HCEC 1CT (cell line): ENCODE results near the gene PLCH2.
A peak's percentile ranks its signal among the peaks of the same experiment; 100 is the strongest.

Experiments
- DNase-seq: peaks from one replicate; pipeline ENCODE4 v3.0.0-alpha.2; 2017

PLCH2 gene

DNA sequence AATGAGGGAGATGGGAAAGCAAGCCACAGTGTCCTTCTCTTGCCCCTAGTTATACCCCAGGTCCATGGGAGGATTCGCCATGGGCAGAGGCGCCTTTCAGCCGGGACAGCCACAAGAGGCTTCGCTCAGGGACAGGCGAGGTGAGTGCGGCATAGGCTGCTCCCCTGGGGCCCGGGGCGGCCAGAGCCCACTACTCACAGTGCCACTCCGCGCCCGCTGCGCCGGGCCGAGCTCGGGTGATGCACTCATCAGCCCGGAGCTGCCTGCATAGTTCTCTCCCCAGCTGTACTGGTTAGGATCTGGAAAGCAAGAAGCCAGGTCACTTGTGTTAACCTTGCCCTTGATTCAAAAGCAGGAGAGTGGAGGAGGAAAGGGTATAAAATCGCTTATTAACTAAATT, 41.9 kb downstream of the PLCH2 start:
- no peak for DNase-seq

DNA sequence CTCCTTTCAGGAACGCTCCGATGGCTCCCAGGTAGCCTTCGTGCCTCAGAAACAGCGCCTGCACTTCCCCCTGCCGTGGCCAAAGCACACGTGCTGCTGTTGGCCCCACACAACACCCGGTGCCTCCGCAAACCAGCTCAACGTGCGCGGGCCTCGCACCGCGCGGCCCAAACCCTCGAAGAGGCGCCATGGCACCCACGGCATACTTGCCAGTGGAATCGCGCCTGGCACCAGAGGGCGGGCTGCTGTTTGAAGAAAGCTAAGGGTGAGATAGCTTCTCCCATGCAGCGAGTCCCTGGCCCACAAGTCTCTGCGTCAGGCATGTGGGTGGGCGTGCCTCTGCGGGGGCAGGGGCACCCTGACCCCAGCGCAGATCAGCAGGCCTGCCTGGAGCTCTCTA, 42.4 kb downstream of the PLCH2 start:
- DNase-seq: no peak

GRCh38 chr1:2519029-2519685, 43.1 kb downstream of the PLCH2 start:
- no peak for DNase-seq

GRCh38 chr1:2519729-2520128, 43.6 kb downstream of the PLCH2 start:
- DNase-seq: no peak

DNA sequence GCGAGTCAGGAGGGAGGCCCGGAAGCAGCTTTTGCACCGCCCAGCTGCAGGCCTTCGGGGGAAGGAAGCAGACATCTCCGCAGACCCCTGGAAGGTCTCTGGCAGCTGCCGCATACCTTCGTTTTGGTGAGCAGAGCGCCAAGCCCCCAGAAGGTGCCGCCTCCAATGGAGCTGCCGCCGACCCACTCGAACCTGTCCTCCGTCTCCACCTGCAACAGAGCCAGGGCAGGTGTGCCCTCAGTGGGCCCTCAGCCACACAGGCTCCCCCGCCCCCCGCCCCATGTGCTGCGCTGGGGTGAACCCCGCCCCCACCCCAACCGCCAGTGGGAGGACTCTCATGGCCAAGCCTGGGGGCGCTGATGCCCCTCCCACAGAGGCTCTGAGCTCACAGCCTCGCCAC, 44.1 kb downstream of the PLCH2 start:
- DNase-seq: no peak

DNA sequence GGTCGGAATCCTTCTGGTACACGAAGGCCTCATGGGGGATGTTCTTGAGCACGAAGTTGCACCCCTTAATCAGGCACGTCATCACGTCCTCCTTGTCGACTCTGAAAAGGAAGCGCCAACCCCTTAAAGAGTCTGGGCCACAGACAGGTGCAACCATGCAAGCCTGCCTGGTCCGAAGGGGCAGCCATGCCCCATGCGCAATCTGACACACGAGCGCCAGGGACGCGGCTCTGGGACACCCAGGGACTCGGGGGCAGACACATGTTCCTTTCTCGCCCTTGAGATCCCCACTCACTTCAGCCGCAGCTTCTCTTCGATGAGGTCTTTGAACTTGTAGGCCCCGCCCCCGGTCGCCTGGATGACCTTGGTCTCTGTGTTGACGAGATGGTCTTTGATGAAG, 44.7 kb downstream of the PLCH2 start:
- no peak for DNase-seq

DNA sequence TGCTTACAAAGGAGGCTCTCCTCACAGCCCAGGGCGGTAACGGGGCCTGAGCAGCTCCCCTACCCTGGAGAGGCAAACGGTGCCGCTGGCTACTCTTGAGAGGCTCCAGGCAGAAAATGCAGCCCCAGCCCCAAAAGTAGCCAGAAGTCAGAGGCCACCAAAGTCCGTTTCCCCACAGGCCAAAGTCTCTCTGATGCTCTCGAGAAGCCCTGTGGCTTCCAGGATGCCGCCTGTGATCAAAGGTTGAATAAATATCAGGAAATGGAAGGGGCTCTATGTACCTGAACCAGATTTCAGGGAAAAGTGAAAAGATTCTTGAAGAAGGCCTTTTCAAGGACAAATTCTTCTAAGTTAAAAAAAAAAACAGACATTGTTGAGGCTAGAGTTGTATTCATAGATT, 46.1 kb downstream of the PLCH2 start:
- no peak for DNase-seq

DNA sequence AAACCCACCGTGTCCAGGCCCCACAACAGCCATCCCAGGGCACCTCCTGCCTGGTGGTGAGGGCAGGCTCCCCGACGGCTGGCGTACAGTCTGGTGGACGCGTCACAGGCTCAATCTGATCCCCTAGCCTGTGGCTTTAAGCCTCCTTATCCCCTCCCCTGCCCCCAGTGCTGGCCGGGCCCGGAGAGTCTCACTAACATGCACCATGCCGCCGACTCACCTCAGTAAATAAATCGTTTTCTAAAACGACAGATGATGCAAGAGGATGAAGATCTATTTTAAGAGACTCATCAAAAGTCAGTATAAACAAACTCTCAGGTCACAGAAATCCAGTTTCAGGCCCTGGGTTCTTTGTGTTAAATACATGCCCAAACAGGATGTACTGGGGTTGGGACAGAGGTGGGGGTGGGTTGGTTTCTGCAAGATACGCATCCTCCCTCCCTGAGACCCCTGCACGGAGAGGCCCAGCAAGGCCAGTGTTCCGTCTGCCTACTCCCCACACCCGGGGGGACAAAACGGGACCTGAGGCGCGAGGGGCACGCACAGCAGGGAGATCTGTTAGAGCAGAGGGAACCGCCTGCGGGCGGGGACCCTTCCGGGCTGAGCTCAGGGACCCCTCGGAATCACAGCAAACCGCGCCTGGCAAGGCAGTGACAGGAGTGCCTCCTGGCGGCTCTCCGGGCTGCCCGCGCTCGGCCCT, 47.3 kb downstream of the PLCH2 start:
- no peak for DNase-seq

DNA sequence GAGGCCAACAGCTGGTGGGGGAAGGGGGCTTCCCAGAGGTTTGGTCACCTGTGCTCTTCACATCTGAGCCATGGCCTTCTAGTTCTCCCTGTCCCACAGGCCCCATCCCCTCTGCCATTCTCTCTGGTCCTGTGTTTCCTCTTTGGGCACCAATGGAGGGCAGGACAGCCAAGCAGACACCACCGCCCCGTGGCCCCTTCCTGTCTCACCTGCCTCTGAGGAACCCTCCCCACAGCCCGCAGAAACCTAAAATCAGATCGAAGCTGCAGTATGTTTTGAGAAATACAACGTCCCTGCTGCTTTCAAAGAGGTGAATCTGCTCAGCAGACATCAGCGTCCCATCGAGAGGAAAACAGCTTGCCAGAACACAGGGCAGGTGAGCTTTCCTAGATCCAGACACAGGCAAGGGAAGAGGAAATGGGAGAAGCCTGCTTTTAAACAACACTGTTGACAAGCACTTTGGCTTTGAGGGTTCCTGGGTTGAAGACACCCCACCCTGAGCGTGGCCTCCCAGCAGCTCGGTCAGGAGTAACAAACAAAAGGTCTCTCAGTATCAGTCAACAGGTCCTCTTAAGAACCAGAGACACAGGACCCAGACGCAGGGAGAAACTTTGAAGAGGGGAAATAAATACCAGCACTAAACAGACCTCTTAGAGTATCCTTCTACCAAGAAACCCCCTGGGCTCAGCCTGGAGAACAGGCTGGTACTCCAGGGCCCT, 48.0 kb downstream of the PLCH2 start:
- DNase-seq: no peak

DNA sequence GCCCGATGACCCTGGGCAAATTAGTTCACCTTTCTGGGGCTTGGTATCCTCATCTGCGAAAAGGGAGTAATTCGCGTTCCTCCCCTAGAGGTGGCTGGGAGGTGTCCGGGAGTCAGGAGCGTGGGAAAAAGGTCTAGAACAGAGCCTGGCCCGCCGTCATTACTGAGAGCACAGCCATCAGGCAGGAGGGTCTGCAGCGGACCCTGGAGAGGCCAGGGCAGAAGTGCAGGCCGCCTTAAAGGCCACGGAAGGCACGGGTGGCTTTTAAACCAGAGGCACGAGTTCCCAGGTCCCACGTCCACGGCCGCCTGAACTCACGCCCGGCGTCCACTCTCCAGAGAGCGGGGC, 49.5 kb downstream of the PLCH2 start:
- no peak for DNase-seq

GRCh38 chr1:2525920-2526823, 50.1 kb downstream of the PLCH2 start, which contains the start of gene PANK4:
TSS of gene PANK4 (minus strand) at chr1:2526596. CDS start at chr1:2526587, 9 bp downstream.
- peak; percentile 94 for DNase-seq

DNA sequence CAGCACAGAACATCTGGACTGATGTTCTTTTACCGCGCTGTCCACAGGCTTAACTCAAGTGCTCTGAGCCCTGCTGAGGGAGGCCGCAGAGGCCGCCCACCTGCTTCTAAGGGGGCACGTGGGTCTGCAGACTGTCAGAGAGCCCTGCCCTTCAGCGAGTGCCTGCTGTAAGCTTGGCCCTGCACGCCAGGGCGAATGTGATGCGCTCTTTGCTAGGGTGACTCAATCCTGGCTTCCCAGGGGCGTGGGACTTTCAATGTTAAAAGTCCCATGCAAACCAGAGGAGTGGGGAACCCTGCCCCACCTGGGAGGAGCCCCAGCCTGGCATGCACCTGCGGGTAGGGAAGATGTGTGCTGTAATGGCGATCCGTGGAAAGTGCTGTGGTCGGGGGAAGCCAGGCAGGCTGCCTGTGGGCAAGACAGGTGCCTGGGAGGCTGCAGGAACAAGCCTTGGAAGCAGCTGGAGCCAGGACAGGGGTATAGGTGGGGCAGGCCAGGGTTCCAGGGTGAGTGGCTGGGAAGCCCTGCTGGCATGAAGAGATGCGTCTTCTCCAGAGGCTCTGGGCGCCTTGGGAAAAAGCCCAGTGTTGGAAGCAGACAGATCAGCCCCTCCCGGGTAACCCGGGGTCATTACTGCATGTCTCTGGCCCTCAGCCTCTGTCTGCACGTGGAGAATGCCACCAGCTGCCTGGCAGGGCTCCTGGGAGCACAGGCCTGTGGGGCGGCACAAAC, 50.9 kb downstream of the PLCH2 start:
- peak; percentile 43 for DNase-seq

GRCh38 chr1:2527556-2527860, 51.4 kb downstream of the PLCH2 start:
- no peak for DNase-seq

DNA sequence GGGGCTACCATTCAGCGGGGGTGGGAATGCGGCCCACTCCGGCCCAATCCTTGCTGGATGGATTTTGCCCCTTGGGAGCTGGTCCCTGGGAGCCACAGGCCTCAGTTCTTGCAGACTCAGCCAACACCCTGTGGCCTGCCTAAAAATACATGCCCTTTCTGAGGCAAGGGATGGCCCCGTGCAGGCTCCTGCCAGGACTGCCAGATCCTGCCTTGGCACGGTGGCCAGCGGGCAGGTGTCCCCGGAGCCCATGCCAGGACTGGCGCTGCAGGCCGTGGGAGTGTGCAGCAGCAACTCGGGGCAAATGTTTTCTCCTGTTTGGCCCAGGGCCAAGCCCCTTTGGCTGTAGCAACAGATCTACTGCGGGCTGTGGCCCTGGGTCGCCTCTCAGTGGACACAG, 51.9 kb downstream of the PLCH2 start:
- no peak for DNase-seq

GRCh38 chr1:2528611-2528965, 52.5 kb downstream of the PLCH2 start:
- DNase-seq: no peak

DNA sequence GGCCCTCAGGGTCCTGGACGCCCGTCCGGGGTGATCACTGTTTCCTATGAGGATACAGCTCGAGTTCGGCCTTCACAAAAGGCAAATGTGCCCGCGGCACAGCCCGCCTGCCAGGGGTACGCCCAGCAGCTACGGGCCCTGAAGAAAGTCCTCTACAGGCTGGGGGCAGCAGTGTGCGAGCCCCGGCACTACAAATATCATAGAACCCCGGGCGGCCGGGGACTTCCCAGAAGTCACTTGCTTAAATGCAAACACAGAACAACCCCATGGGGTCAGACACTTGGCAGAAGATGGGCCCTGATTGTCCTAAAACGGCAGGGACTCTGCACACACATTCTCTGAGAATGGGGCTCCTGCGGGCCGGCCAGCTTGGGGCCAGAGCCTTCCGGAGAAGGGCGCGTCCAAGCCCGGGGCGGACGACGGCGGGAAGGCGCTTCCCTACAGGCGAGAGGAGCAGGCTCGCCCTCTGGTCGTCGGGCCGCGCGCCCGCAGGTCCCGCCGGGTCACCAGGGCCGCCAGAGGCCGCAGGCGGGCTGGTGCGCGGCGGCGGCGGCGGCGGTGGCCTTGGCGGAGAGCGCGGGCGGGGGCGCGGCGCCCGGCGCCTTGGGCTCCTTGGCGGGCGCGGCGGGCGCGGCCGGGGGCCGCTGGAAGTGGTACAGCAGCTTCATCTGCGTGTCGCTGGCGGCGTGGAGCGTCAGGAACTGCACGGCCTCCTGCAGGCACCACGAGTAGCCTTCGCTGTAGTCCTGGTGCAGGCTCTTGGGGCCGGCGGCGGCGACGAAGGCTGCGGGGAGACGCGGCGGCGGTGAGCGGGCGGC, 53.1 kb downstream of the PLCH2 start:
- no peak for DNase-seq

- DNase-seq: no peak
These were observed 53.9 kb downstream of the PLCH2 start, which contains the start of gene HES5 for GRCh38 chr1:2529784-2530512. TSS of gene HES5 (minus strand) at chr1:2530263. CDS start at chr1:2530164, 99 bp downstream.

DNA sequence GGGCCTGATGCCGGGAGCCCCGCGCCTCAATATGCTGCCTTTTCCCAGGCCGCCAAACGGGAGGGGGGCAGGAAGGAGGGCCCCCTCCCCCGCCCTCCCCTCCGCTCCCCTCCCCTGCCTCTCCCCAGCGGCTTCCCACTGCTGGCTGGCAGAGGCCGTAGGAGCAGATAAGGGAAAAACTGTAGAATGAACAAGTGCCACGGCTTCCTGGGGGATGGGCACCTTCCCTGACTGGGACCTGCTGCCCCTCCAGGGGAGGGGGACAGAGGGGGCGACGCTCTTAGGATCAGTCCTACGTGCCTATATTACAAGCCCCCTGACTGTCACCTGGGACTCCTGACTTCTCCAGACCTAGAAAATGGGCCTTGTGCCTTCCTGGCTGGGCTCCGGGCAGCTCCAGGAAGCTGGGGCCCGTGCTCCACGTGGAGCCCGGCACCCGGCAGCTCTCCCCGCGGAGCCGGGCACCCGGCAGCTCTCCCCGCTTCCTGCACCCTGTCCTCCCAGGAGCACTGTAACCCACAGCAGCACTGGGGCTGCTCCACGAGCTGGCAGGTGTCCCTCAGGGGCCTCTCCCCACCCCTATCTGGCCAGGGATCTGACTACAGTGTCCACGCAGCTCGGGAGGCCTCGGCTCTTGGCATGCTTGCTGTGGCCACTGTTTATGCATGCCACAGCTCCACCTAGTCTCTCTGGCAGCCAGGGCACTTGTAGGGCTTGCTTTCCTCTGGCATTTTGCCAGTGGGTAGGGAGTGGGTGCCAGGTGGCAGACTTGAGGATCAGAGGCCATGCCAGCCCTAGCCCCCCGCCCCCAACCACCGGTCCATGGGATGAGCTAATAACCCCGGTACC, 54.6 kb downstream of the PLCH2 start:
- DNase-seq: no peak

- DNase-seq: no peak
These were observed 56.5 kb downstream of the PLCH2 start for GRCh38 chr1:2532485-2533160.
